ENCODE results near the gene IFTAP.

Gene IFTAP

DNA sequence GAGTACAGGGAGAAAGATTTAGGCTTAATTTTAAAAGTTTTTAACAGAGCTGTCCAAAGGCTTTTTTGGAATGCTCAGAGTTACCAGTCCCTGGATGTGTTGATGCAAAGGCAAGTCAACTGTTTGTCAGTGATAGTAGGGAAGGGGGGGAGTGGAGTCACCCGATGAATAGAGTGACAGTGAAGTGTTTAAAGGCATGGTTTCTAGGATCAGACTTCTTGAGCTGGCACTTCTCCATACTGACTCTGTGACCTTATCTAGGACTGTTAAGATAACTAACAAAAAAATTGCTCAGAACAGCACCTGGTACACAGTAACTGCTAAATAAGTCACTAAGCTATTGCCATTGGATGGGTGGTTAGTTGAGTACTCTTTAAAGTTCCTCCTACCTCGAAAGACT, 15.1 kb downstream of the IFTAP start:
- H3K4me3 ChIP-seq (ENCODE audit: low read depth in 1 of 2, low read length in 1 of 2): no peak overlapping the region
- H3K4me1 ChIP-seq (ENCODE audit: control insufficient read depth in 1 of 2, insufficient read depth in 1 of 2, low read depth in 1 of 2, low read length in 1 of 2): no peaks in the 10 kb centered on the region
- TF ChIP-seq, protein P1, sequence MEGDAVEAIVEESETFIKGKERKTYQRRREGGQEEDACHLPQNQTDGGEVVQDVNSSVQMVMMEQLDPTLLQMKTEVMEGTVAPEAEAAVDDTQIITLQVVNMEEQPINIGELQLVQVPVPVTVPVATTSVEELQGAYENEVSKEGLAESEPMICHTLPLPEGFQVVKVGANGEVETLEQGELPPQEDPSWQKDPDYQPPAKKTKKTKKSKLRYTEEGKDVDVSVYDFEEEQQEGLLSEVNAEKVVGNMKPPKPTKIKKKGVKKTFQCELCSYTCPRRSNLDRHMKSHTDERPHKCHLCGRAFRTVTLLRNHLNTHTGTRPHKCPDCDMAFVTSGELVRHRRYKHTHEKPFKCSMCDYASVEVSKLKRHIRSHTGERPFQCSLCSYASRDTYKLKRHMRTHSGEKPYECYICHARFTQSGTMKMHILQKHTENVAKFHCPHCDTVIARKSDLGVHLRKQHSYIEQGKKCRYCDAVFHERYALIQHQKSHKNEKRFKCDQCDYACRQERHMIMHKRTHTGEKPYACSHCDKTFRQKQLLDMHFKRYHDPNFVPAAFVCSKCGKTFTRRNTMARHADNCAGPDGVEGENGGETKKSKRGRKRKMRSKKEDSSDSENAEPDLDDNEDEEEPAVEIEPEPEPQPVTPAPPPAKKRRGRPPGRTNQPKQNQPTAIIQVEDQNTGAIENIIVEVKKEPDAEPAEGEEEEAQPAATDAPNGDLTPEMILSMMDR (IDR thresholded peaks at IDR 0.05): no peak
- H3K27ac ChIP-seq: no peak overlapping the region
- no peaks in the 10 kb centered on the region for H3K9me3 ChIP-seq
- no peaks in the 10 kb centered on the region for H3K36me3 ChIP-seq
- no peaks in the 10 kb centered on the region for H3K27me3 ChIP-seq

DNA sequence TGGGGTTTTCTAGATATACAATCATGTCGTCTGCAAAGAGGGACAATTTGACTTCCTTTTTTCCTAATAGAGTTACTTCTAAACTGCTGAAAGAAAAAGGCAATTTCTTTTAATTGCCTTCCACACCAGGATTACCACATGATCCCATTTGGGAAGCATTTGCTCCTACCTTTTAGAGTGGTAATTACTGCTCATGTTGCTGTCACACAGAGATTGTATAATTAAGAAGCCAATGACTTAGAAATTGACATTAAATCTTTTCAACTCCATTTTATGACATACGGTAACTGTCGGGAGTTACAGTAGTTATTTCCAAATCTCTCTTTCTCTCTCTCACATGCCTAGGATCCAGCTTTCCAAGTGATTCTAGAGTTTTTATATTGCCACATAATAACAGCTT, 21.5 kb downstream of the IFTAP start:
- no peaks in the 10 kb centered on the region for H3K9me3 ChIP-seq
- TF ChIP-seq, protein P1 (IDR thresholded peaks at IDR 0.05): no peak

DNA sequence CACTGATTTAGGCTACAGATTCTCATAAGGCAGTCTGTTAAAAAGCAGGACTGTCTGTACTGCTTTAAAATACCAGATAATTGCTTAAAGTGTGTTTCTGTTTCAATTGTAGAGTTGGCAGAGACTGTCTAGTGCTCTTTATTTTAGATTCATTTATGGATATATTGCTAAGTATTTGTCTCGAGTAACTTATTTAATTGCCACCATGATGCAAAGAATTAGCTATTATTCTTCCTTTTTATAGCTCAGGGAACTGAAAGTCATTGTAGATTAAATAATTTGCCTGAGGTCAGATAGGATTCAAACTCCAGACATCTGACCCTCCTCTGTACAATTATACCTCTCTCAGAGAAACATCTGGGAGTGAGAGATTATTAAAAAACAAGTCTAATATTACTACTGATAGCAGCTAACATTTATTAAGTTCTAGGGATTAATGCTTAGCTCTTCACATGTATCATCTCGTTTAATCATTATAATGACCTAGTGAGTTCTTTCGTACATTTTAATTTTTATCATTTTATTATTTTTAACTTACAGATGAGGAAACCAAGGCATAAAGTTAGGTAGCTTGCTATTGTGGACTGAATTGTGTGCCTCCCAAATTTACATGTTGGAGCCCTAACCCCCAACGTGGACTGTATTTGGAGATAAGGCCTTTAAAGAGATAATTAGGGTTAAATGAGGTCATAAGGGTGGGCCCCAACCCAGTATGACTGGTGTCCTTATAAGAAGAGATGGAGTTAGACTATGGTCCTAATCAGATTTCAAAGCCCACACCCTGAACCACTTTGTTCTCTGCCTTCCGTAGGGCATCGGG, 23.5 kb downstream of the IFTAP start:
- TF ChIP-seq, protein P1 (IDR thresholded peaks at IDR 0.05): no peak
- H3K9me3 ChIP-seq: no peaks in the 10 kb centered on the region
- no peak overlapping the region for H3K4me3 ChIP-seq (ENCODE audit: low read depth in 1 of 2, low read length in 1 of 2)
- no peak overlapping the region for H3K27ac ChIP-seq
- no peaks in the 10 kb centered on the region for H3K27me3 ChIP-seq
- no peaks in the 10 kb centered on the region for H3K36me3 ChIP-seq
- H3K4me1 ChIP-seq (ENCODE audit: control insufficient read depth in 1 of 2, insufficient read depth in 1 of 2, low read depth in 1 of 2, low read length in 1 of 2): no peaks in the 10 kb centered on the region

More for the DNA sequence above, 21.5 kb downstream of the IFTAP start:
- no peak overlapping the region for H3K27ac ChIP-seq
- H3K4me1 ChIP-seq (ENCODE audit: control insufficient read depth in 1 of 2, insufficient read depth in 1 of 2, low read depth in 1 of 2, low read length in 1 of 2): no peaks in the 10 kb centered on the region
- H3K36me3 ChIP-seq: no peaks in the 10 kb centered on the region
- H3K27me3 ChIP-seq: no peaks in the 10 kb centered on the region
- no peak overlapping the region for H3K4me3 ChIP-seq (ENCODE audit: low read depth in 1 of 2, low read length in 1 of 2)

DNA sequence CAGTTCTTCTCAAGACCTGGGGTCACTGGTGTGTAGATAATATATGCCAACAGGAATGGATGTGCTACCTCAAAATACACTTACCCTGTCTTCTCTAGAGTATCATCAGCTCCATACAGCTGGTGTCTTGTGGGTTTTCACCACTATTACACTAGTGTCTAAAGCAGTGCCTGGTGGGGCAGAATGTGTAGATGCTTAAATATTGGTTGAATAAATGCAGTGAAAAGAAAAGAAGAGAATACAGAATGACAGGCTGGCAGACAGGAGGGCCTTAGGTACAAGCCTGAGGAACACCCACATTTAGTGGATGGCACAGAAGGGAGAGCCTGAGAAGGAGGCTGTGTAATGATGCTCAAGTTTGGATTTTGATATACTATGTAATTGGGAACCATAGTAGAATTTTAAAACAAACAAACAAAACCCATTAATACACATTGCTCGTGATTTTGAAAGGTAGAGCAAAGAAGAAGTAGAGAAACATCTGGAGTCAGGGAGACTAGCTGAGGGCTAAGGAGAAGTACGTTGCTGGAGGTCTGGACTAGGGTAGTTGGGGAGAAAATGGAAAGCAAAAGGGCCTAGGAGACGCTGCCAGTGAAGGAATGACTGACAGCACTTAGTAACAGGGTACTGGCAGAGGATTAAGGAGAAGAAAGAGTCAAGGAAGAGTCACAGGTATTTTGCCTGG, 24.2 kb downstream of the IFTAP start:
- H3K4me1 ChIP-seq (ENCODE audit: control insufficient read depth in 1 of 2, insufficient read depth in 1 of 2, low read depth in 1 of 2, low read length in 1 of 2): no peaks in the 10 kb centered on the region
- no peak overlapping the region for H3K4me3 ChIP-seq (ENCODE audit: low read depth in 1 of 2, low read length in 1 of 2)
- H3K36me3 ChIP-seq: no peaks in the 10 kb centered on the region
- TF ChIP-seq, protein P1 (IDR thresholded peaks at IDR 0.05): no peak
- H3K9me3 ChIP-seq: no peaks in the 10 kb centered on the region
- H3K27ac ChIP-seq: no peak overlapping the region
- H3K27me3 ChIP-seq: no peaks in the 10 kb centered on the region

DNA sequence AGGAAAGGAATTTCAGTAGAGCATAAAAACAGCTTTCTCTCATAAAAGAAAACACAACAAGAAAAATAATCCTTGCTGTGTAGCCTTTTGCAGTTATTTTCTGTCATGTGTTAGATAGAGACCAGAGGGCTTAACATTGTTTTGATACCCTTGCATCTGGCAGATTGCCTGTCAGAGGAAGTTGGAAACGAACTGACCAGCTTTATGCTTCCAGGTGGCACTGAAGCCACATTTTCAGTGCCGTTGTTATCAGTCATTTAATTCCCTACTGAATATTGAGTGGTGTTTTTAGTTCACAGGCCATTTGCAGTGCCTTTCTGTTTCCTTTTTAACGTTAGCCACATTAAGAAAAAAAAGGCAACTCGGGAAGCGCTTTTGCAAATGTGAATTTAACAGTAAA, 25.2 kb downstream of the IFTAP start:
- Histone ChIP-seq H3K4me3 (ENCODE audit: low read depth in 1 of 2, low read length in 1 of 2) (no peak overlapping the region), H3K9me3 (no peaks in the 10 kb centered on the region), H3K27ac (no peak overlapping the region), H3K4me1 (ENCODE audit: control insufficient read depth in 1 of 2, insufficient read depth in 1 of 2, low read depth in 1 of 2, low read length in 1 of 2) (no peaks in the 10 kb centered on the region), H3K36me3 (no peaks in the 10 kb centered on the region), H3K27me3 (no peaks in the 10 kb centered on the region)
- TF ChIP-seq, protein P1 (IDR thresholded peaks at IDR 0.05): no peak
